ENCODE data around the gene FARS2. TPM values are rescaled to one million over a fixed set of nuclear protein-coding genes. Genes with fewer than 3 reads are reported as not detected.
"Not testable (repeated sequence)": the region's sequence is repeated elsewhere in the genome, so short reads cannot be mapped to it uniquely, and the experiment has no call there.

FARS2 gene
- total RNA-seq, 4 donors from 2014 or later: 16.4 to 26.1 (median 21.4) TPM

DNA sequence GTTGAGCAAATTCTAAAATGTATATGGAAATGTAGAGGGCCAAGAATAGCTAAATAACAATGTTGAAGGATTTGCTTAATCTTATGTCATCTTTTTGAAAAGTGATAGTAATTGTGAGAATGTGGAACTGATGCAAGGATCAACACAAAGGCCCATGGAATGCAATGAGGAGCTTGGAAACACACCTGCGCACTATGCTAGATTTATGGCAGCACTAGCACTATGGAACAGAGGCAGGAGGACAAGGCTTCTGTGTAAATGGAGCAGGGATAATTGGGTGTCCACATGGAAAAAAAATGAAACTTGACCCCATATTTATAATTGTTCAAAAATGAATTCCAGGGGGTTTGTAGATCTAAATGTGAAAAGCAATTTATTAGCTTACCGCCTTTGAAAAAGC, 298.3 kb downstream of the FARS2 start:
- TF ChIP-seq CTCF (IDR thresholded peaks at IDR 0.05): no peak
- H3K36me3 ChIP-seq: no peaks in the 10 kb centered on the region
- no peak for DNase-seq (ENCODE audit: low spot score in 2 of 2)

GRCh38 chr6:5562277-5562676, 301.0 kb downstream of the FARS2 start:
- Histone ChIP-seq H3K4me1 (no peaks in the 10 kb centered on the region), H3K27ac (no peak overlapping the region), H3K27me3 (no peaks in the 10 kb centered on the region), H3K9me3 (no peaks in the 10 kb centered on the region), H3K36me3 (no peaks in the 10 kb centered on the region), H3K4me3 (no peak overlapping the region)
- WGBS, 2 donors: 75 to 78% methylated on average over 3 of the region's 3 CpGs
- TF ChIP-seq CTCF (IDR thresholded peaks at IDR 0.05) (no peak), EP300 (IDR thresholded peaks at IDR 0.05) (no peak), POLR2A (IDR thresholded peaks at IDR 0.05) (no peak)
- DNase-seq (ENCODE audit: low spot score in 2 of 2): no peak

More for the DNA sequence above, 298.3 kb downstream of the FARS2 start:
- Histone ChIP-seq H3K4me3 (no peak overlapping the region), H3K4me1 (no peaks in the 10 kb centered on the region), H3K27me3 (no peaks in the 10 kb centered on the region), H3K9me3 (no peaks in the 10 kb centered on the region), H3K27ac (no peak overlapping the region)
- WGBS, 2 donors: 95% methylated on average over 2 of the region's 2 CpGs

DNA sequence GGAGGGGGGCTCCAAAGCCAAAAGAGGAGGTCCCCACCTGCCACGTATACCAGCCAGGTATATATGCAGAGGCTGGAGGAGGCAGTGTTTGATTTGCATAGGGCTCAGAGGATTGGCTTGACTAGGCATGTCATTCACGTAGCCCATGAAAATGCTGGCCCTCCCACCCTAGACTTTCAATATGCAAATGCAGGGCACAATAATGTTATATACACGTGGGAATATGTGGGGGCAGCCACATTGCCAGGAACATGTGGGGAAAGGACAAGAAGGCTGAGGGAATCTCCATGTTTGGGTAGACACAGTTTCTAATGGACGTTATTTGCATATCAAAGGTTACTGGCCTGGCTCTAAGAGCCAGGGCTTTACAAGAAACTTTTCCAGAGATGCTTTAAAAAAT, 301.8 kb downstream of the FARS2 start:
- no peaks in the 10 kb centered on the region for H3K4me1 ChIP-seq
- no peaks in the 10 kb centered on the region for H3K27me3 ChIP-seq
- no peaks in the 10 kb centered on the region for H3K36me3 ChIP-seq
- no peak overlapping the region for H3K4me3 ChIP-seq
- H3K9me3 ChIP-seq: no peaks in the 10 kb centered on the region
- WGBS, 2 donors: 84 to 87% methylated on average over 4 of the region's 4 CpGs
- no peak for TF ChIP-seq CTCF (IDR thresholded peaks at IDR 0.05)
- no peak for TF ChIP-seq EP300 (IDR thresholded peaks at IDR 0.05)
- no peak for TF ChIP-seq POLR2A (IDR thresholded peaks at IDR 0.05)
- DNase-seq (ENCODE audit: low spot score in 2 of 2): no peak
- no peak overlapping the region for H3K27ac ChIP-seq

DNA sequence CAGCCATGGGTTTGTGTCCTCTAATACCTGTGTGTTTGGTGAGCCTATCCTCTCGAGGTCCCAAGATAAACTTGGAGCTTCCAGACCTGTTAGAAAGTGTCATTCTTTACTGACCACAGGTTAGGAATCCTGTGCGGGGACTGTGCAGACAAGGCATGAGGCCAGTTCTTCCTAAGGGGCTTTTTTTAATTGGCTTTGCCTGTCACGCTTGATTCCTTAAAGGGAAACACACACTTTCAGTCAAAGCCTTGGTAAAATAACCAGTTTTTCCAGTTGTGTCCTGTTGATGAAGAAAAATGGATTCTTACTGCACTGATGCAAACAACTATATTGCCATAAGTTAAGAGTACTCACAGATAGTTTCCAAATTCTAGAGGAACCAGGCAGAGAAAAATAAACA, 303.4 kb downstream of the FARS2 start:
- H3K27ac ChIP-seq; H3K27me3 ChIP-seq; H3K4me3 ChIP-seq; H3K36me3 ChIP-seq; H3K9me3 ChIP-seq; H3K4me1 ChIP-seq; DNase-seq (ENCODE audit: low spot score in 2 of 2): not testable (repeated sequence)
- WGBS, 2 donors: 73 to 77% methylated on average over 3 of the region's 3 CpGs

DNA sequence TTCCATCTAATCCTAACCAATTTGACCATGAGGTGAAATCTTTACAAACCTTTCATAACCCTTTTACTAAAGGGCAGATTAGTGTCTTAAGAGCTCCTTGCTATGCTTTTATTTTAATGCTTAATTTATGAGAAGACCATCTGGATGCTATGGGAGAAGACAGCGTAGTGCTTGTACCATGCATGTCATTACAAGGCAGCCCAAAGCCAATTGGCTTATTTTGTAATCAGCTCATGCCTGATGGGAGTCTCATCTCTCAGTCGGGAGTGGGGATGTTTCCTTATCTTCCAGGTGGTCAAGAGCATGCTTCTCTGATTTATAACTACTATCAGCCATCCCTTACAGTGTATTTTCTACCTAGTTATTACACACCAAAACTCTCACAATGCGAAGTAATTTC, 304.7 kb downstream of the FARS2 start:
- TF ChIP-seq EP300 (IDR thresholded peaks at IDR 0.05): no peak
- no peak for TF ChIP-seq CTCF (IDR thresholded peaks at IDR 0.05)
- no peak for TF ChIP-seq POLR2A (IDR thresholded peaks at IDR 0.05)
- 95 to 99% methylated on average over 3 of the region's 3 CpGs for WGBS, 2 donors
- H3K27me3 ChIP-seq: no peaks in the 10 kb centered on the region
- no peak overlapping the region for H3K4me3 ChIP-seq
- no peaks in the 10 kb centered on the region for H3K36me3 ChIP-seq
- H3K27ac ChIP-seq: no peak overlapping the region
- H3K9me3 ChIP-seq: no peaks in the 10 kb centered on the region
- no peak for DNase-seq (ENCODE audit: low spot score in 2 of 2)
- peaks cover 0 to 3% (median 0%) of the 10 kb centered on the region in 4 donors for H3K4me1 ChIP-seq

- no peak overlapping the region for H3K4me3 ChIP-seq
- H3K9me3 ChIP-seq: no peaks in the 10 kb centered on the region
- no peak overlapping the region for H3K27ac ChIP-seq
- TF ChIP-seq CTCF (IDR thresholded peaks at IDR 0.05): no peak
- no peak for TF ChIP-seq POLR2A (IDR thresholded peaks at IDR 0.05)
- TF ChIP-seq EP300 (IDR thresholded peaks at IDR 0.05): no peak
- WGBS, 2 donors: 94 to 96% methylated on average over 4 of the region's 4 CpGs
- H3K4me1 ChIP-seq: peaks cover 0 to 3% (median 0%) of the 10 kb centered on the region in 4 donors
- H3K27me3 ChIP-seq: no peaks in the 10 kb centered on the region
- no peaks in the 10 kb centered on the region for H3K36me3 ChIP-seq
- DNase-seq (ENCODE audit: low spot score in 2 of 2): no peak
These were observed 305.4 kb downstream of the FARS2 start for GRCh38 chr6:5566718-5567117.
